ENCODE data around the gene CHI3L1. TPM values are rescaled to one million over a fixed set of nuclear protein-coding genes. Genes with fewer than 3 reads are reported as not detected.

CHI3L1 gene
- total RNA-seq, 1 experiment from 2014 or later: not detected

DNA sequence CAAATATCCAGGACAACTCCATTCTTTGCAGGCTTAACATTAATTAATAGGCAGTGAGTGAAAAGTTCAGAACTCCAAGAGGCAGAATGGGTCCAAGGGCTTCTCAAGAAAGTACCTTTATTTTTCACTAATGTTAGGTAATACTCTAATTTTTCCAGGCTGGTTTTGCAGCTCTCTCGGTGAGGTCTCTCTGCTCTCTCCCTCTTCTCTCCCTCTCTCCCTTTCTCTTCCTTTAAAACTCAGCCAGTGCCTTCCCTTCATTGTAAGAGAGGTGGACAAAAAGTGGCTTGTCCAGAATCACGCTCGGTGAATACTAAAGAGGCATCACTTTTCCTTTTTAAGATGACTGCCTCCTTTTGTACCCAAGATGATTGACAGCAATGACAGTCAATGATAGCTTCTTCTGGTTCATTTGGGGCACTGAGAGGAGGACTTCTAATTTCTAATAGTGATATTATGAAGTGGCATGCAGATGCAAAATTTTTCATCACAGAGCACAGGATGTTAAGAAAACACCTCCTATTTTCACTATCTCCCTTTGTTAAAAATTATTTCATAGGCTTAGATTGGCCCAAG lies 1.3 kb upstream of the CHI3L1 start:
- no peaks in the 10 kb centered on the region for H3K79me2 ChIP-seq (ENCODE audit: insufficient read depth, low read length)
- no peaks in the 10 kb centered on the region for H3K9me2 ChIP-seq (ENCODE audit: insufficient read depth)
- no peaks in the 10 kb centered on the region for H3K9me3 ChIP-seq (ENCODE audit: control insufficient read depth in 1 of 2, insufficient read depth in 1 of 2, low read depth in 1 of 2, low read length in 2 of 2)
- H2AFZ ChIP-seq (ENCODE audit: low read depth, low read length, poor library complexity, severe bottlenecking): no peak overlapping the region
- peaks cover 0 to 24% of the 10 kb centered on the region in 2 experiments; a peak in 2 of 4 replicates for H3K4me1 ChIP-seq (ENCODE audit: control insufficient read depth in 1 of 2, insufficient read depth in 2 of 2, low read length in 2 of 2)
- H3K27me3 ChIP-seq (ENCODE audit: insufficient read depth, low read length): no peaks in the 10 kb centered on the region
- intact Hi-C loops (cut with micrococcal nuclease): no loop called here
- no TSS peak for BruUV-seq (replicated peaks)
- no peak for TF ChIP-seq POLR2AphosphoS5 (IDR thresholded peaks at IDR 0.05; ENCODE audit: low read depth, low read length)
- TF ChIP-seq FOSL1 (IDR thresholded peaks at IDR 0.05; ENCODE audit: low read depth): no peak
- no peak for TF ChIP-seq YY1 (IDR thresholded peaks at IDR 0.05; ENCODE audit: extremely low read depth, insufficient replicate concordance, low read depth, low read length)
- no peak for TF ChIP-seq EZH2phosphoT487 (IDR thresholded peaks at IDR 0.05; ENCODE audit: borderline replicate concordance)
- TF ChIP-seq TCF7L2 (IDR thresholded peaks at IDR 0.05; ENCODE audit: borderline replicate concordance, extremely low read depth, insufficient read depth, insufficient read length): no peak
- TF ChIP-seq SRF (IDR thresholded peaks at IDR 0.05; ENCODE audit: low read depth): no peak
- no peak for TF ChIP-seq POLR2A (IDR thresholded peaks at IDR 0.05; ENCODE audit: borderline replicate concordance, extremely low read depth, insufficient read depth, insufficient read length)
- TF ChIP-seq EGR1 (IDR thresholded peaks at IDR 0.05; ENCODE audit: low read depth): no peak
- TF ChIP-seq, protein P1, sequence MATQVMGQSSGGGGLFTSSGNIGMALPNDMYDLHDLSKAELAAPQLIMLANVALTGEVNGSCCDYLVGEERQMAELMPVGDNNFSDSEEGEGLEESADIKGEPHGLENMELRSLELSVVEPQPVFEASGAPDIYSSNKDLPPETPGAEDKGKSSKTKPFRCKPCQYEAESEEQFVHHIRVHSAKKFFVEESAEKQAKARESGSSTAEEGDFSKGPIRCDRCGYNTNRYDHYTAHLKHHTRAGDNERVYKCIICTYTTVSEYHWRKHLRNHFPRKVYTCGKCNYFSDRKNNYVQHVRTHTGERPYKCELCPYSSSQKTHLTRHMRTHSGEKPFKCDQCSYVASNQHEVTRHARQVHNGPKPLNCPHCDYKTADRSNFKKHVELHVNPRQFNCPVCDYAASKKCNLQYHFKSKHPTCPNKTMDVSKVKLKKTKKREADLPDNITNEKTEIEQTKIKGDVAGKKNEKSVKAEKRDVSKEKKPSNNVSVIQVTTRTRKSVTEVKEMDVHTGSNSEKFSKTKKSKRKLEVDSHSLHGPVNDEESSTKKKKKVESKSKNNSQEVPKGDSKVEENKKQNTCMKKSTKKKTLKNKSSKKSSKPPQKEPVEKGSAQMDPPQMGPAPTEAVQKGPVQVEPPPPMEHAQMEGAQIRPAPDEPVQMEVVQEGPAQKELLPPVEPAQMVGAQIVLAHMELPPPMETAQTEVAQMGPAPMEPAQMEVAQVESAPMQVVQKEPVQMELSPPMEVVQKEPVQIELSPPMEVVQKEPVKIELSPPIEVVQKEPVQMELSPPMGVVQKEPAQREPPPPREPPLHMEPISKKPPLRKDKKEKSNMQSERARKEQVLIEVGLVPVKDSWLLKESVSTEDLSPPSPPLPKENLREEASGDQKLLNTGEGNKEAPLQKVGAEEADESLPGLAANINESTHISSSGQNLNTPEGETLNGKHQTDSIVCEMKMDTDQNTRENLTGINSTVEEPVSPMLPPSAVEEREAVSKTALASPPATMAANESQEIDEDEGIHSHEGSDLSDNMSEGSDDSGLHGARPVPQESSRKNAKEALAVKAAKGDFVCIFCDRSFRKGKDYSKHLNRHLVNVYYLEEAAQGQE (IDR thresholded peaks at IDR 0.05; ENCODE audit: low read depth): no peak
- DNase-seq (ENCODE audit: low read depth, low spot score) (no peak), ATAC-seq (no peak)
- H3K27ac ChIP-seq (ENCODE audit: low read depth, low read length): no peak overlapping the region
- no peak overlapping the region for H3K4me3 ChIP-seq (replicated peaks in 1 of 2; ENCODE audit: low read depth in 1 of 2, low read length in 2 of 2)
- ChIA-PET POLR2A (no interaction called here), CTCF (interaction anchor here (0.8 kb wide), 1 partner anchor 16 kb away, joined by 6 read pairs; no protein-coding TSS in a partner anchor), RAD21 (ENCODE audit: low non-redundant PET in 1 of 2, low total read pairs in 2 of 2, uncharacterized antibody in 2 of 2, unreplicated experiment in 2 of 2) (interaction anchor here in 1 of 2 experiments (0.7 kb wide), 1 partner anchor 15 kb away, joined by 7 read pairs; no protein-coding TSS in a partner anchor)
- no peak overlapping the region for H3K4me2 ChIP-seq (ENCODE audit: low read length)
- H4K20me1 ChIP-seq (ENCODE audit: insufficient read depth): no peaks in the 10 kb centered on the region
- H3K9ac ChIP-seq (ENCODE audit: low read length): no peak overlapping the region
- H3K36me3 ChIP-seq (ENCODE audit: control insufficient read depth in 1 of 2, insufficient read depth in 2 of 2, low read length in 2 of 2): no peaks in the 10 kb centered on the region
